KG1 (cell line): Measurements from ENCODE around the gene MYL12A.

Experiments used
- DNase-seq: peaks from one replicate; lab custom pipeline; 2025; lab: John Stamatoyannopoulos, UW

MYL12A gene

GRCh38 chr18:3225588-3225987 is 22.0 kb upstream of the MYL12A start:
- DNase-seq, result no peak

- no peak for DNase-seq
These were observed 21.6 kb upstream of the MYL12A start for GRCh38 chr18:3226048-3226447.

- no peak for DNase-seq
These were observed 16.9 kb upstream of the MYL12A start for GRCh38 chr18:3230401-3231334.

GRCh38 chr18:3233004-3233403 is 14.6 kb upstream of the MYL12A start:
- DNase-seq, result no peak

- DNase-seq, result no peak
These were observed 14.0 kb upstream of the MYL12A start for GRCh38 chr18:3233433-3234168.

- no peak for DNase-seq
These were observed 13.1 kb upstream of the MYL12A start for GRCh38 chr18:3234457-3234856.

GRCh38 chr18:3235846-3236245 is 11.8 kb upstream of the MYL12A start:
- no peak for DNase-seq

GRCh38 chr18:3236470-3236869 is 11.1 kb upstream of the MYL12A start:
- no peak for DNase-seq

- DNase-seq, result no peak
These were observed 8.9 kb upstream of the MYL12A start for GRCh38 chr18:3238742-3239141.

- DNase-seq, result no peak
These were observed 2.4 kb upstream of the MYL12A start for GRCh38 chr18:3245185-3245564.

- peak; percentile 64 for DNase-seq
These were observed 1.6 kb upstream of the MYL12A start for GRCh38 chr18:3245853-3246634.

- DNase-seq, result no peak
These were observed 864 bp upstream of the MYL12A start for GRCh38 chr18:3246635-3247239.

GRCh38 chr18:3248062-3248657 is 559 bp downstream of the MYL12A start:
- DNase-seq, result no peak

GRCh38 chr18:3248658-3249359 is 1.2 kb downstream of the MYL12A start:
- DNase-seq, result peak; percentile 24

- no peak for DNase-seq
These were observed 2.9 kb downstream of the MYL12A start for GRCh38 chr18:3250237-3251107.

GRCh38 chr18:3251249-3251962 is 3.8 kb downstream of the MYL12A start:
- no peak for DNase-seq

- no peak for DNase-seq
These were observed 4.3 kb downstream of the MYL12A start for GRCh38 chr18:3251963-3252277.

GRCh38 chr18:3252843-3253242 is 5.2 kb downstream of the MYL12A start:
- DNase-seq, result no peak

GRCh38 chr18:3254725-3255124 is 7.1 kb downstream of the MYL12A start:
- DNase-seq, result no peak
